Activated CD4-positive, alpha-beta T cell treated with anti-CD3 and anti-CD28 coated beads, Interleukin-2, amount 10 ng/mL, durations not matched to agents 24 days and 14 days (primary cell): ENCODE results near the gene ASB13. TPM values are rescaled to one million over a fixed set of nuclear protein-coding genes. Genes with fewer than 3 reads are reported as not detected.

Experiments
- DNase-seq: peaks from one replicate; pipeline ENCODE4 v3.0.0; 2022
- H3K27ac Mint-ChIP-seq: one replicate; pipeline ENCODE4 v1.8.0; 2022; ENCODE audit warnings: mild to moderate bottlenecking, mixed read lengths
- H3K27me3 Mint-ChIP-seq: one replicate; pipeline ENCODE4 v1.8.0; 2022; ENCODE audit warnings: mixed read lengths
- H3K36me3 Mint-ChIP-seq: one replicate; pipeline ENCODE4 v1.8.0; 2022; ENCODE audit warnings: low read depth, mild to moderate bottlenecking, mixed read lengths
- H3K4me1 Mint-ChIP-seq: one replicate; pipeline ENCODE4 v1.8.0; 2021; ENCODE audit warnings: mixed read lengths
- H3K4me3 Mint-ChIP-seq: one replicate; pipeline ENCODE4 v1.8.0; 2022; ENCODE audit warnings: mild to moderate bottlenecking, moderate library complexity, mixed read lengths
- H3K9me3 Mint-ChIP-seq: one replicate; pipeline ENCODE4 v1.8.0; 2021; ENCODE audit warnings: mixed read lengths
- intact Hi-C: fragments of 100-400 bp; cut with micrococcal nuclease; formaldehyde crosslinking; loops from one replicate; pipeline ENCODE4 v1.15.1; 2023
- total RNA-seq: library from RNA; stranded (reverse); gene quantifications from 2 replicates; pipeline ENCODE4 v1.2.3, GENCODE V29; 2022

ASB13 gene
- total RNA-seq, 1 donor from 2014 or later, result 13.5 TPM

- intact Hi-C loops, result no loop called here
- Mint-ChIP-seq H3K27ac (peak overlapping the region; percentile 88), H3K4me1 (peaks cover 3% of the 10 kb centered on the region), H3K9me3 (no peaks in the 10 kb centered on the region), H3K4me3 (no peak overlapping the region), H3K27me3 (no peaks in the 10 kb centered on the region), H3K36me3 (peaks cover 22% of the 10 kb centered on the region)
- no peak for DNase-seq
Measured at GRCh38 chr10:5648494-5649457, 17.6 kb downstream of the ASB13 start.

- Mint-ChIP-seq H3K4me1 (peaks cover 3% of the 10 kb centered on the region), H3K4me3 (peak overlapping the region; percentile 18), H3K27me3 (no peaks in the 10 kb centered on the region), H3K36me3 (peaks cover 22% of the 10 kb centered on the region), H3K27ac (peak overlapping the region; percentile 88), H3K9me3 (no peaks in the 10 kb centered on the region)
- intact Hi-C loops, result no loop called here
- DNase-seq, result no peak
Measured at GRCh38 chr10:5647507-5648240, 18.7 kb downstream of the ASB13 start.

GRCh38 chr10:5645944-5646617 lies 20.3 kb downstream of the ASB13 start:
- no peaks in the 10 kb centered on the region for H3K9me3 Mint-ChIP-seq
- H3K36me3 Mint-ChIP-seq, result peaks cover 24% of the 10 kb centered on the region
- peaks cover 3% of the 10 kb centered on the region for H3K4me1 Mint-ChIP-seq
- intact Hi-C loops, result no loop called here
- H3K27me3 Mint-ChIP-seq, result no peaks in the 10 kb centered on the region
- H3K27ac Mint-ChIP-seq, result no peak overlapping the region
- no peak for DNase-seq
- no peak overlapping the region for H3K4me3 Mint-ChIP-seq

- H3K27me3 Mint-ChIP-seq, result no peaks in the 10 kb centered on the region
- intact Hi-C loops, result no loop called here
- no peaks in the 10 kb centered on the region for H3K9me3 Mint-ChIP-seq
- H3K36me3 Mint-ChIP-seq, result peaks cover 24% of the 10 kb centered on the region
- H3K4me3 Mint-ChIP-seq, result no peak overlapping the region
- H3K4me1 Mint-ChIP-seq, result peaks cover 3% of the 10 kb centered on the region
- no peak overlapping the region for H3K27ac Mint-ChIP-seq
- no peak for DNase-seq
Measured at GRCh38 chr10:5645375-5645774, 21.0 kb downstream of the ASB13 start.

GRCh38 chr10:5644930-5645329 lies 21.5 kb downstream of the ASB13 start:
- H3K9me3 Mint-ChIP-seq, result no peaks in the 10 kb centered on the region
- no peak overlapping the region for H3K27ac Mint-ChIP-seq
- peaks cover 3% of the 10 kb centered on the region for H3K4me1 Mint-ChIP-seq
- H3K4me3 Mint-ChIP-seq, result no peak overlapping the region
- H3K27me3 Mint-ChIP-seq, result no peaks in the 10 kb centered on the region
- H3K36me3 Mint-ChIP-seq, result peaks cover 21% of the 10 kb centered on the region
- DNase-seq, result no peak
- intact Hi-C loops, result no loop called here

GRCh38 chr10:5643346-5644067 lies 22.9 kb downstream of the ASB13 start:
- H3K4me3 Mint-ChIP-seq, result no peak overlapping the region
- H3K36me3 Mint-ChIP-seq, result peaks cover 14% of the 10 kb centered on the region
- no peaks in the 10 kb centered on the region for H3K9me3 Mint-ChIP-seq
- H3K27ac Mint-ChIP-seq, result no peak overlapping the region
- no peaks in the 10 kb centered on the region for H3K27me3 Mint-ChIP-seq
- intact Hi-C loops, result no loop called here
- H3K4me1 Mint-ChIP-seq, result peaks cover 3% of the 10 kb centered on the region
- no peak for DNase-seq

GRCh38 chr10:5641501-5641900 lies 24.9 kb downstream of the ASB13 start:
- Mint-ChIP-seq H3K4me3 (no peak overlapping the region), H3K27me3 (no peaks in the 10 kb centered on the region), H3K27ac (no peak overlapping the region), H3K9me3 (no peaks in the 10 kb centered on the region), H3K4me1 (no peaks in the 10 kb centered on the region), H3K36me3 (peaks cover 6% of the 10 kb centered on the region)
- no peak for DNase-seq
- intact Hi-C loops, result no loop called here

GRCh38 chr10:5640501-5640900 lies 25.9 kb downstream of the ASB13 start:
- Mint-ChIP-seq H3K4me3 (no peak overlapping the region), H3K27ac (no peak overlapping the region), H3K27me3 (peaks cover 2% of the 10 kb centered on the region), H3K36me3 (peaks cover 5% of the 10 kb centered on the region), H3K4me1 (no peaks in the 10 kb centered on the region), H3K9me3 (no peaks in the 10 kb centered on the region)
- intact Hi-C loops, result no loop called here
- DNase-seq, result no peak

GRCh38 chr10:5640036-5640435 lies 26.4 kb downstream of the ASB13 start:
- H3K4me3 Mint-ChIP-seq, result no peak overlapping the region
- no peaks in the 10 kb centered on the region for H3K4me1 Mint-ChIP-seq
- intact Hi-C loops, result no loop called here
- no peak overlapping the region for H3K27ac Mint-ChIP-seq
- no peak for DNase-seq
- H3K27me3 Mint-ChIP-seq, result peaks cover 2% of the 10 kb centered on the region
- H3K36me3 Mint-ChIP-seq, result peaks cover 5% of the 10 kb centered on the region
- no peaks in the 10 kb centered on the region for H3K9me3 Mint-ChIP-seq

GRCh38 chr10:5639066-5639465 lies 27.3 kb downstream of the ASB13 start:
- DNase-seq, result no peak
- H3K36me3 Mint-ChIP-seq, result peaks cover 2% of the 10 kb centered on the region
- H3K4me1 Mint-ChIP-seq, result no peaks in the 10 kb centered on the region
- H3K27ac Mint-ChIP-seq, result no peak overlapping the region
- H3K4me3 Mint-ChIP-seq, result no peak overlapping the region
- no peaks in the 10 kb centered on the region for H3K9me3 Mint-ChIP-seq
- peaks cover 8% of the 10 kb centered on the region for H3K27me3 Mint-ChIP-seq
- intact Hi-C loops, result no loop called here

GRCh38 chr10:5638494-5638893 lies 27.9 kb downstream of the ASB13 start:
- intact Hi-C loops, result no loop called here
- no peak for DNase-seq
- no peaks in the 10 kb centered on the region for H3K4me1 Mint-ChIP-seq
- no peak overlapping the region for H3K4me3 Mint-ChIP-seq
- H3K27ac Mint-ChIP-seq, result no peak overlapping the region
- H3K27me3 Mint-ChIP-seq, result peaks cover 8% of the 10 kb centered on the region
- H3K36me3 Mint-ChIP-seq, result peaks cover 2% of the 10 kb centered on the region
- no peaks in the 10 kb centered on the region for H3K9me3 Mint-ChIP-seq

- DNase-seq, result no peak
- H3K27me3 Mint-ChIP-seq, result peaks cover 10% of the 10 kb centered on the region
Measured at GRCh38 chr10:5634918-5635317, 31.5 kb downstream of the ASB13 start.

GRCh38 chr10:5633166-5633749 lies 33.1 kb downstream of the ASB13 start:
- Mint-ChIP-seq H3K4me1 (peaks cover 18% of the 10 kb centered on the region), H3K36me3 (no peaks in the 10 kb centered on the region), H3K27me3 (peaks cover 12% of the 10 kb centered on the region), H3K4me3 (no peak overlapping the region), H3K9me3 (no peaks in the 10 kb centered on the region), H3K27ac (no peak overlapping the region)
- intact Hi-C loops, result no loop called here
- DNase-seq, result no peak

More at GRCh38 chr10:5634918-5635317, 31.5 kb downstream of the ASB13 start:
- peaks cover 4% of the 10 kb centered on the region for H3K4me1 Mint-ChIP-seq
- no peak overlapping the region for H3K27ac Mint-ChIP-seq
- H3K9me3 Mint-ChIP-seq, result no peaks in the 10 kb centered on the region
- intact Hi-C loops, result no loop called here
- no peaks in the 10 kb centered on the region for H3K36me3 Mint-ChIP-seq
- no peak overlapping the region for H3K4me3 Mint-ChIP-seq
